ENCODE results near the gene CREM. TPM values are rescaled to one million over a fixed set of nuclear protein-coding genes. Genes with fewer than 3 reads are reported as not detected.

Gene CREM
- total and polyA plus RNA-seq, 2 of the 4 experiments (the other 2 are of a cell fraction) = 33.2 to 40.5 TPM

GRCh38 chr10:35257057-35257983, 130.7 kb downstream of the CREM start:
- Histone ChIP-seq H3K18ac (ENCODE audit: low read depth, low read length) (no peak overlapping the region), H2BK15ac (ENCODE audit: low read depth, low read length) (no peak overlapping the region), H3K79me1 (ENCODE audit: low read depth in 1 of 2, low read length in 2 of 2) (no peaks in the 10 kb centered on the region), H3K4me2 (ENCODE audit: low read depth, low read length) (no peak overlapping the region), H3K4ac (ENCODE audit: low read depth, low read length) (no peak overlapping the region), H2BK120ac (ENCODE audit: low read depth, low read length) (no peak overlapping the region), H2AFZ (replicated peaks; ENCODE audit: low read length, poor library complexity) (no peak overlapping the region), H4K20me1 (ENCODE audit: insufficient read depth, low read length) (no peaks in the 10 kb centered on the region), H2BK20ac (ENCODE audit: low read depth, low read length) (no peak overlapping the region), H3K23ac (ENCODE audit: low read depth, low read length) (no peak overlapping the region), H3K4me1 (ENCODE audit: control insufficient read depth, insufficient read depth, low read length) (peaks cover 4% of the 10 kb centered on the region), H3K27ac (ENCODE audit: insufficient read depth, low read length) (no peak overlapping the region), H3K14ac (replicated peaks; ENCODE audit: low read depth, low read length) (no peak overlapping the region), H3K9ac (ENCODE audit: low read depth, low read length) (no peak overlapping the region), H3K9me1 (ENCODE audit: insufficient read depth, low read length) (peaks cover 5% of the 10 kb centered on the region; the same call in 1 of the 2 replicates), H3K9me3 (ENCODE audit: control insufficient read depth, insufficient read depth, low read length) (peaks cover 4% of the 10 kb centered on the region), H3K56ac (ENCODE audit: extremely low read depth, insufficient read depth, low read length) (no peak overlapping the region), H2AK5ac (ENCODE audit: low read depth, low read length) (no peak overlapping the region), H3K27me3 (ENCODE audit: control insufficient read depth, insufficient read depth, low read length) (no peaks in the 10 kb centered on the region), H4K8ac (ENCODE audit: low read depth in 2 of 2, low read length in 2 of 2) (no peak overlapping the region), H3K36me3 (ENCODE audit: control insufficient read depth, insufficient read depth, low read length) (no peaks in the 10 kb centered on the region), H2AK9ac (replicated peaks; ENCODE audit: low read depth, low read length, poor library complexity) (no peak overlapping the region), H2BK5ac (ENCODE audit: low read depth, low read length, poor library complexity, severe bottlenecking) (no peak overlapping the region), H4K91ac (ENCODE audit: insufficient read depth, low read depth, low read length) (no peak overlapping the region), H3K4me3 (ENCODE audit: insufficient read depth, low read depth, low read length) (no peak overlapping the region), H4K5ac (ENCODE audit: low read depth, low read length) (no peak overlapping the region)
- in situ Hi-C loops (cut with MboI; ENCODE audit: low sequenced_read_pairs) = no loop called here
- DNase-seq (no peak), ATAC-seq (ENCODE audit: low read depth) (no peak)
- CTCF ChIA-PET = no interaction called here
- intact Hi-C loops (cut with micrococcal nuclease) = no loop called here
- POLR2A ChIA-PET (ENCODE audit: unreplicated experiment) = no interaction called here
- WGBS, 2 experiments (ENCODE audit: extremely low coverage in 2 of 2, insufficient read length in 1 of 2) = 83% methylated on average over 2 of the region's 3 CpGs; no CpG with 5 or more reads in 1 of the 2 experiments
- BruUV-seq (replicated peaks) = no TSS peak
- dilution Hi-C loops (cut with HindIII; ENCODE audit: low sequenced_read_pairs, unreplicated experiment) = no loop called here
- TF ChIP-seq MAFK (IDR thresholded peaks at IDR 0.05; ENCODE audit: low read depth, low read length) (no peak), ELK1 (IDR thresholded peaks at IDR 0.05; ENCODE audit: borderline replicate concordance, low read depth, low read length) (no peak), BHLHE40 (IDR thresholded peaks at IDR 0.05; ENCODE audit: low read depth, low read length) (no peak), NFE2L2 (IDR thresholded peaks at IDR 0.05; ENCODE audit: low read depth, low read length) (no peak), SMC3 (IDR thresholded peaks at IDR 0.05; ENCODE audit: low read depth, low read length) (no peak), RFX5 (IDR thresholded peaks at IDR 0.05; ENCODE audit: low read depth, low read length) (no peak), USF2 (IDR thresholded peaks at IDR 0.05; ENCODE audit: low read depth, low read length) (no peak), RAD21 (IDR thresholded peaks at IDR 0.05; ENCODE audit: low read length) (no peak), POLR2A (IDR thresholded peaks at IDR 0.05; ENCODE audit: low read depth, low read length) (no peak), RCOR1 (IDR thresholded peaks at IDR 0.05; ENCODE audit: insufficient replicate concordance, low read length) (no peak), FOS (IDR thresholded peaks at IDR 0.05; ENCODE audit: low read depth, low read length) (no peak), CHD1 (IDR thresholded peaks at IDR 0.05; ENCODE audit: low read depth, low read length) (no peak), MXI1 (IDR thresholded peaks at IDR 0.05; ENCODE audit: borderline replicate concordance, low read depth, low read length) (no peak), MAZ (IDR thresholded peaks at IDR 0.05; ENCODE audit: borderline replicate concordance, low read depth, low read length) (no peak)
- TF ChIP-seq, protein P1, sequence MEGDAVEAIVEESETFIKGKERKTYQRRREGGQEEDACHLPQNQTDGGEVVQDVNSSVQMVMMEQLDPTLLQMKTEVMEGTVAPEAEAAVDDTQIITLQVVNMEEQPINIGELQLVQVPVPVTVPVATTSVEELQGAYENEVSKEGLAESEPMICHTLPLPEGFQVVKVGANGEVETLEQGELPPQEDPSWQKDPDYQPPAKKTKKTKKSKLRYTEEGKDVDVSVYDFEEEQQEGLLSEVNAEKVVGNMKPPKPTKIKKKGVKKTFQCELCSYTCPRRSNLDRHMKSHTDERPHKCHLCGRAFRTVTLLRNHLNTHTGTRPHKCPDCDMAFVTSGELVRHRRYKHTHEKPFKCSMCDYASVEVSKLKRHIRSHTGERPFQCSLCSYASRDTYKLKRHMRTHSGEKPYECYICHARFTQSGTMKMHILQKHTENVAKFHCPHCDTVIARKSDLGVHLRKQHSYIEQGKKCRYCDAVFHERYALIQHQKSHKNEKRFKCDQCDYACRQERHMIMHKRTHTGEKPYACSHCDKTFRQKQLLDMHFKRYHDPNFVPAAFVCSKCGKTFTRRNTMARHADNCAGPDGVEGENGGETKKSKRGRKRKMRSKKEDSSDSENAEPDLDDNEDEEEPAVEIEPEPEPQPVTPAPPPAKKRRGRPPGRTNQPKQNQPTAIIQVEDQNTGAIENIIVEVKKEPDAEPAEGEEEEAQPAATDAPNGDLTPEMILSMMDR (conservative IDR thresholded peaks at IDR 0.05; ENCODE audit: low read depth, low read length) = no peak

Measured in IMR-90 (cell line).